HepG2 (cell line): ENCODE results near the gene SHISA4.

Experiments
- IRF2 ChIP-seq: IDR thresholded peaks from 2 replicates; pipeline ENCODE4 v1.6.1; 2018; ENCODE audit warnings: missing genetic modification reagents, missing compliant biosample characterization
- POLR2AphosphoS5 ChIP-seq: IDR thresholded peaks from 2 replicates; pipeline ENCODE4 v1.6.1; 2012; ENCODE audit warnings: low read depth, low read length
- RAD21 ChIP-seq: fragments of 450-650 bp; formaldehyde crosslinking; IDR thresholded peaks from 2 replicates; pipeline ENCODE4 v1.5.0; 2020; ENCODE audit warnings: mild to moderate bottlenecking

DNA sequence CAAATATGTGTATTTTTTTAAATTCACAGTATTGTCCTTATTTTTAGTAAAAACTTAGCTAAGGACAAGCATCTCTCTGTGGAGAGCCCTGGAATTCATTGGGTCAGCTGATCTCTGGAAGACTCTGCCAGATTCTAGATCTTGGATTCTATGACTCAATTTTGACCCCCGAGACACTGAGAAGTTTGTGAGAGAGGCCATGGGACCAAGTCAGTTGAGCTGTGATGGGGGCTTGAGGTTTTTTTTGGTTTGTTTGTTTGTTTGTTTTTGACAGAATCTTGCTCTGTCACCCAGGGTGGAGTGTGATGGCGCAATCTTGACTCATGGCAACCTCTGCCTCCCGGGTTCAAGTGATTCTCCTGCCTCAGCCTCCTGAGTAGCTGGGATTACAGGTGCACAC, 13.5 kb downstream of the SHISA4 start:
- TF ChIP-seq POLR2AphosphoS5 (no peak), RAD21 (CRISPR knock-in tag) (no peak), IRF2 (no peak)
